SW480 (cell line): ENCODE data around the gene LITAFD.
"Not testable (repeated sequence)": the region's sequence is repeated elsewhere in the genome, so short reads cannot be mapped to it uniquely, and the experiment has no call there.

ENCODE experiments used
- DNase-seq: peaks from one replicate; pipeline ENCODE4 v3.0.0-alpha.2; 2016; ENCODE audit warnings: low spot score

The LITAFD gene

GRCh38 chr16:8872967-8873865 lies 8.9 kb upstream of the LITAFD start:
- no peak for DNase-seq

GRCh38 chr16:8873866-8874195 lies 8.3 kb upstream of the LITAFD start:
- not testable (repeated sequence) for DNase-seq

DNA sequence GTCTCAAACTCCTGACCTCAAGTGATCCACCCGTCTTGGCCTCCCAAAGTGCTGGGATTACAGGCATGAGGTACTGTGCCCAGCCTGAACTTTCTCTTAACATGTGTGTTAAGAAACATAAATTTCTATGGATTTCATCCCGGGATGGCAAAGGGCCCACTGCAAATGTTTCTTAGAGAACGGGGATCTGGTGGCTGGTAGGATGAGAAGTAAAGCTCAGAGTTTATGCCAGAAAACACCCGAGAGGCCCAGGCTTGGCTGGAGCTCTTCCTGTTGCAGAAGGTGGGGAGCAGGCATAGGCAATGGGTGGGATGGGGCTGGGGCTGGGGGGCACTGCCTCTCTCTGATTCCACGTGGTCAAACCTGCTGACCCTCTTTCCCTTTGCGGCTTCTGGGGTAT lies 7.8 kb upstream of the LITAFD start:
- DNase-seq, result no peak

DNA sequence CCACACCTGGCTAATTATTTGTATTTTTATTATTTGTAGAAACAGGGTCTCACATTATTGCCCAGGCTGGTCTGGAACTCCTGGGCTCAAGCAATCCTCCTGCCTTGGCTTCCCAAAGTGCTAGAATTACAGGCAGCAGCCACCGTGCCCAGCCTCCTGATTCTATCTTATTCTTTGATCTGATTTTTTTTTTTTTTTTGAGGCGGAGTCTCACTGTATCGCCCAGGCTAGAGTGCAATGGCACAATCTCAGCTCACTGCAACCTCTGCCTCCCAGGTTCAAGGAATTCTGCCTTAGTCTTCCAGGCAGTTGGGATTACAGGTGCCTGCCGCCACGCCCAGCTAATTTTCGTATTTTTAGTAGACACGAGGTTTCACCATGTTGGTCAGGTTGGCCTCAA lies 6.8 kb upstream of the LITAFD start:
- DNase-seq, result not testable (repeated sequence)

GRCh38 chr16:8877894-8878522 lies 4.1 kb upstream of the LITAFD start:
- DNase-seq, result no peak

GRCh38 chr16:8878523-8878911 lies 3.6 kb upstream of the LITAFD start:
- DNase-seq, result peak; percentile 32

DNA sequence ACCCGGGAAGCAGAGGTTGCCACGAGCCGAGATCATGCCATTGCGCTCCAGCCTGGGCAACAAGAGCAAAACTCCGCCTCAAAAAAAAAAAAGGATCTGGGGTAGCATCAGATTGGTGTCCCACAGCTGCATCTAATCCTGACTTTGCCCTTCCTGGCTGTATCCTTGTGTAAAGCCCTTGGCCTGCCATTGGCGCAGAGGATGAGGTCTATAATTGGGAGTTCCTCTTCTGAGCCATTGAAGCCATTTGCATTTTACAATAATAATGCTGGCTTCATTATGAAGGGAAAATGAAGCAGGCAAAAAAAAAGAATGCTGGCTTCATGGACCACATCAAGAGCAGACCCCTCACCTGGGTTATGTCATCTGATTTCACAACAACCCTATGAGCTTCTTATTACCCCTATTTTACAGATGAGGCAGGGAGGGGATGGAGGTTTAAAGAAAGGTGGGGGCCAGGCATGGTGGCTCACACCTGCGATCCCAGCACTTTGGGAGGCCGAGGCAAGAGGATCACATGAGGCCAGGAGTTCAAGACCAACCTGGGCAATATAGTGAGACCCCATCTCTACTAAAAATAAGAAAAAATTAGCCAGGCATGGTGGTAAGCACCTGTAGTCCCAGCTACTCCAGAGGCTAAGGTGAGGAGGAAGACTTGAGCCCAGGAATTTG lies 1.2 kb upstream of the LITAFD start:
- no peak for DNase-seq

- no peak for DNase-seq
Measured at GRCh38 chr16:8882725-8883377, 700 bp downstream of the LITAFD start.

DNA sequence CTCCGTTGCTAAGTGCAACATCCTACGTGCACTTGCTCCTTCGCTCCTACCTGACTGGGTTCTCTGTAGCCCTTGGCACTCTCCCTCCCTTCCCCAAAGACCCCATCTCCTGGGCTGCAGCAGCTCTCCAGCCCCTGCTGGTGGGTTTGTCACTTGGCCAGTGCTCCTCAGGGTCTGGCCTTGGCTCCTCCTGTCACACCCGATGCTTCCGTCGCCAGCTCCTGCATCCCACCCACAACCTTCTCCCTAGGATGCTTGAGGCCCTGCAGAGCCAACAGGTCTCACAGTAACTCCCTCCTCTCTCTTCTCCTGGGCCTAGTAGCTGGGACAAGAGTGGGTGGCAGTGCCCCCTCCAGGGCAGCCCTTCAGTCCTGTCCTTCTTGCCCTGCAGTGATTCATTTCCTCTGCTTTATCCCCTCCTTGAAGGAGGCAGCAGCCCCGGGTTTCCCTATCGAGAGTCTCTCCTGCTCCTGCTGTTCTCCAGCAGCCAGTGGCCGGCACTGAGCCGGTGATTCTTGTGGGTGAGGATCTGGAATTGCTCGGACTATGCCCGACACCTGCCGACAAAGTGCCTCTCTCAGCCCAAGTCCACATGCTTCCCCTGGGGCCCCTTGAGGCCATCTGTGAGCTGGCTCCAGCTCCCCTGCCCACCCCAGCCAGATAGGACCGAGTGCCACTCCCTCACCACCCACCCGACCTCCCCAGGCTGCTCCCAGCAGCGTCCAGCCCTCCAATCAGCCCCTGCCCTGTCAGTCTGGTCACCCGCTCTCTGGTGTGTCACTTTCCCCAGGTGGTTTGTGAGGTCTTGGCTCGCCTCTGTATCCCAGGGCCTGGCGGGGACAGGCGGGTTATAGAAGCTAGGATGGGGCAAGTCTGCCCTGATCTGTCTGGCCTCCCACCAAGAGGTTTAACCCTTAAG lies 3.8 kb downstream of the LITAFD start:
- DNase-seq, result peak; percentile 27

DNA sequence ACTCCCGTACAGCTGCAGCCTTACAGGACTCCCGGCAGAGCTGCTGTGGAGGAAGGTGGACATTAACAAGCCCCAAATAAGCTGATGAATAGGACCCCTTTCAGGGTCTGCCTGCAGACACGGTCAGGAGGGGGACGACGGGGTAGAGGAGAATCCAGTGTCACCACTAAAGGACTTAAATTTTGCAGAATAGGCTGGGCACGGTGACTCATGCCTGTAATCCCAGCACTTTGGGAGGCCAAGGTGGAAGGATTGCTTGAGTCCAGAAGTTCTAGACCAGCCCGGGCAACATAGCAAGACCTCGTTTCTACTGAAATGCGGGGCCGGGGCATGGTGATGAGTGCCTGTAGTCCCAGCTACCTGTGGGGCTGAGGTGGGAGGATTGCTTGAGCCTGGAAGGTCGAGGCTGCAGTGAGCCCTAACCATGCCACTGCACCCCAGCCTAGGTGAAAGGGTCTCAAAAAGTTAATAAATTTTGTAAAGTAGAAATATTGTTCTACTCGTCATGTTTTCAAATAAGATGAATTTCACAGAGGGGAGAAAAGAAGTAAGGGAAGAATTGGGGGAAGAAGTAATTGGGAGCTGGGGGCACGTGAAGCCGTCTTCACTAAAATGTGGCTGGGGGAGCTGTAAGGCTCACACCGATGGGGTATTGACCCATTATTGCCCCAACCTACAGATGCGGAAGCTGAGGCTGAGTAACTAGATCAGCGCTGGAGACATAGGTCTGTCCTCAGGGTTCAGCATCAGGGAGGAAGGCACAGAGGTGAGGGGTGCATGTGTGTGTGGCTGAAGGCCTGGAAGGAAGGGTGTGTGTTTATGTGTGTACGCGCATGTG lies 4.7 kb downstream of the LITAFD start:
- DNase-seq, result no peak

DNA sequence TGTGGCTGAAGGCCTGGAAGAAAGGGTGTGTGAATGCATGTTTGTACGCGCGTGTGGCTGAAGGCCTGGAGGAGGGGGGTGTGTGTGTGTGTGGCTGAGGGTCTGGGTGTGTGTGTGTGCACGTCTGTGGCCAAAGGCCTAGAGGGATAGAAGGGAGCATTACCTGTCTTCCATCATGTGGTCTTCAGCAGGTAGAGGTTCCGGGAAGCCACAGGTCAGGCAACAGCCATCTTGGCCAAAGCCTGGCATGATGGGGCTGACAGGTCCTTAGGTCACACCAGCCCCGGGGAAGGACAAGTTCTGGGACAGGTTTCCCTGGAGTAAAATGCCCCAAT lies 5.2 kb downstream of the LITAFD start:
- DNase-seq, result no peak

- DNase-seq, result no peak
Measured at GRCh38 chr16:8887952-8888560, 5.9 kb downstream of the LITAFD start.

DNA sequence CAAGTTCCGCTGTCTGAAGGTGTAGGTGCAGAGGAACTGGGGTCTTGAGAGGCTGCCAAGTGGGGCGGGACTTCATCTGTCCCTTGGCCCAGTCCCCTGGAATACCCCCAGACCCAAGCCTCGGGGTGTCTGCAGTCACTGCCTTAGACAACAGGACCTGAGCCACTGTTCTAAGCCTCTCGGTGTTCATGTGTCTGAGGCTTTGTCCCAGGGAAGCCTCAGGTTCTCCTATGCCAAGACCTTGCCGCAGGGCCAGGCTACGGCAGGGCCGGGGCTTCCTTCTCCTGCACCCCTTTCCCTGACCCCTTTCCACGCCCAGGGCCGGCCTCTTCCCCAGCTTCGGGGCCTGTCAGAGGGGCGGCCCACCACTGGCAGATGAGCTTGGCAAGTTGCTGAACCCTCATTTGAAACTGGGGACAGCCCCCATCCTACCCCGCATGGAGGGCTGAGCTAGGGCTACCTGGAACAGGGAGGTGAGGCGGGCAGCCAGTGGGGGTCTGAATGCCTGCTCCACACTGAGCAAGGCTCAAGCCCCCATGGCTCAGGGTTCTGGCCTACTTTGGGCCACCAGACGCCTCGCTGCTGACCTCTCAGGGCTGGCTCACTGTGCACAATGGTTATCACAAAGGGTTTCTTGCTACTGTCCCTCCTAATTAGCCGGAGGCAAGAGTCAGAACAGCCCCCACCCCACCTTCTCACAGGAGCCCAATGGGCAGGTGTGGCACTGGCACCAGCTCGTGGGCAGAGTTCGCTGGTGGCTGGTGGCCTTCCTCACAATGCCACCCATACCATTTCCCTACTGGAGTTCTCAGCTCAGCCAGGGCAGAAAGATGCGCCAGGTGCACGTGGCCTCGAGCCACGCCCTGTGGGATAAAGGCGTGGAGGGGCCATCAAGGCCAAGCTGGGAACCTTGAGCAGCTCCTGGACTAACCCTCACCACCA lies 7.1 kb downstream of the LITAFD start:
- no peak for DNase-seq

- no peak for DNase-seq
Measured at GRCh38 chr16:8889893-8890548, 7.9 kb downstream of the LITAFD start.

- no peak for DNase-seq
Measured at GRCh38 chr16:8890549-8890921, 8.4 kb downstream of the LITAFD start.

GRCh38 chr16:8892101-8892575 lies 10.0 kb downstream of the LITAFD start:
- DNase-seq, result no peak

GRCh38 chr16:8893426-8893825 lies 11.3 kb downstream of the LITAFD start:
- no peak for DNase-seq

DNA sequence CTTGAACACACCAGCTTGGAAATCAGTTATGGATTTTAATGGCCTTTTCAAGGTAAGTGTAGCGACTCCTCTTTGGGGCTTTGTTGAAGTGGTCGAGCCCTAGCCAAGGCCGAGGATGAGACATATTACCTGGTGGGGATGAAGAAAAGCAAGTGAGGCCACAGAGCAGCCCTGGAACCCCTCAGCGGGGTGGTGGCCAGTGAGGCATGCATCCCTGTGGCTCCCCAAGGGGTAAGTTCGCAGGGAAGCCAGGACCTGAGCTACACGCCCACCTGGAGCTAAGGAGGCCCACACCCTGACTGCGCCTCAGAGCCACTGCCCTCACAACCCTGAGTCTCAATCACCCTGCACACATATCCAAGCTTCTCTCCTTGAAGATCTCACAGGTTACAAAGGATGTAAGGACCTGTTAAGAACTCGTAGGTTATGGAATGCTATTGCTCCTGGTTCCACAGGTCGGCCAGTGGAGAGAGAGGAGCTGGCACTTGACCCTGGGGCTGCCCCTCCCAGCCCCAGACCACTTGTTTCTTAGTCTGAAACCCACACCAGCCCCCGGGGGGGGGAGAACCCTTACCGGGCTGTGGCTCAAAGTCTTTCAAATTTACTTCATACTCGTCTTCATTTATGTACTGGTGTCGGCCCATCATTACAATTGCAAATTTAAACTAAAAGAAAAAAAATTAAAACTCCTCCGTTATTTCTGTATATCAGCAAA lies 12.0 kb downstream of the LITAFD start:
- no peak for DNase-seq
